ENCODE results near the gene OPA1. TPM values are rescaled to one million over a fixed set of nuclear protein-coding genes. Genes with fewer than 3 reads are reported as not detected.
A peak's percentile ranks its signal among the peaks of the same experiment; 100 is the strongest.

Gene OPA1
- total and polyA plus RNA-seq, 2 of the 13 experiments (the other 11 are each of a cell fraction or from before 2014, with no cell fraction given): 26.7 to 78.5 TPM

DNA sequence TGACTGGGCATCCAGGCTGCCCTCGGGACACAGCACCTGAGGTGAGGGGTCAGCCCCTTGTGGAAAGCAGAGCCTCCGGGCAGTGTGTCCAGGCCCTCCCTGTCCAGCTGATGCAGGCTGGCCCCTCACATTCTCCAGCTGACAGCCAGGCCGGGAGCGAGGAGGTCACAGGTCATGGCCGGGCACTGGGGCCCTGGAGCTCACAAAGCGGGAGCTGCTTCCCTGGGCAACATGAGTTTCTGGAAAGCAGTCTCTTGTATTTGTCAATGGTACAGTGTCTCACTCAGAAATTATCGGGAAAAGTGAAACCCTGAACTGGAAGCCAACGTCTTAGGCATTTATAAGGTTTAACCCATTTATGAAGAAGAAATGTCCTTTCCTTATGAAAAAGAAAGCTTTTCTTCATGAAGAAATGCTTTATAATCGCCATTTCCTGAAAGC lies 118.5 kb downstream of the OPA1 start (continued):
- TF ChIP-seq HDAC6 (IDR thresholded peaks at IDR 0.05; ENCODE audit: low read depth, low read length) (no peak), PCBP1 (IDR thresholded peaks at IDR 0.05; ENCODE audit: borderline replicate concordance, low read depth, low read length) (0 out of 2 replicates have a peak, but pooled peaks have one; percentile 46), ZNF44 (CRISPR knock-in tag; IDR thresholded peaks at IDR 0.05) (no peak), ZNF24 (IDR thresholded peaks at IDR 0.05) (no peak), SOX6 (IDR thresholded peaks at IDR 0.05) (no peak), SOX6 (CRISPR knock-in tag; IDR thresholded peaks at IDR 0.05) (no peak), MAFF (IDR thresholded peaks at IDR 0.05; ENCODE audit: low read depth, low read length) (no peak), ZNF724P (CRISPR knock-in tag; IDR thresholded peaks at IDR 0.05; ENCODE audit: borderline replicate concordance) (no peak), ISL2 (CRISPR knock-in tag; IDR thresholded peaks at IDR 0.05) (peak; percentile 83), FIP1L1 (IDR thresholded peaks at IDR 0.05; ENCODE audit: borderline replicate concordance, insufficient read depth, low read depth, low read length) (no peak), TARDBP (CRISPR knock-in tag; IDR thresholded peaks at IDR 0.05) (peak; percentile 70; the same call in 1 of the 2 replicates), MXD4 (CRISPR knock-in tag; IDR thresholded peaks at IDR 0.05) (0 out of 2 replicates have a peak, but pooled peaks have one; percentile 36), ZNF496 (CRISPR knock-in tag; IDR thresholded peaks at IDR 0.05; ENCODE audit: insufficient replicate concordance) (no peak), FOXM1 (CRISPR knock-in tag; IDR thresholded peaks at IDR 0.05) (no peak), MYC (CRISPR knock-in tag; IDR thresholded peaks at IDR 0.05; ENCODE audit: borderline replicate concordance) (peak; percentile 61; the same call in 1 of the 2 replicates), EHMT2 (IDR thresholded peaks at IDR 0.05; ENCODE audit: borderline replicate concordance, low read depth, low read length) (no peak), NFATC3 (CRISPR knock-in tag; IDR thresholded peaks at IDR 0.05) (no peak), SMYD3 (CRISPR knock-in tag; IDR thresholded peaks at IDR 0.05) (no peak), KDM5B (CRISPR knock-in tag; IDR thresholded peaks at IDR 0.05; ENCODE audit: borderline replicate concordance) (0 out of 2 replicates have a peak, but pooled peaks have one; percentile 16)
- TF ChIP-seq, protein P1, sequence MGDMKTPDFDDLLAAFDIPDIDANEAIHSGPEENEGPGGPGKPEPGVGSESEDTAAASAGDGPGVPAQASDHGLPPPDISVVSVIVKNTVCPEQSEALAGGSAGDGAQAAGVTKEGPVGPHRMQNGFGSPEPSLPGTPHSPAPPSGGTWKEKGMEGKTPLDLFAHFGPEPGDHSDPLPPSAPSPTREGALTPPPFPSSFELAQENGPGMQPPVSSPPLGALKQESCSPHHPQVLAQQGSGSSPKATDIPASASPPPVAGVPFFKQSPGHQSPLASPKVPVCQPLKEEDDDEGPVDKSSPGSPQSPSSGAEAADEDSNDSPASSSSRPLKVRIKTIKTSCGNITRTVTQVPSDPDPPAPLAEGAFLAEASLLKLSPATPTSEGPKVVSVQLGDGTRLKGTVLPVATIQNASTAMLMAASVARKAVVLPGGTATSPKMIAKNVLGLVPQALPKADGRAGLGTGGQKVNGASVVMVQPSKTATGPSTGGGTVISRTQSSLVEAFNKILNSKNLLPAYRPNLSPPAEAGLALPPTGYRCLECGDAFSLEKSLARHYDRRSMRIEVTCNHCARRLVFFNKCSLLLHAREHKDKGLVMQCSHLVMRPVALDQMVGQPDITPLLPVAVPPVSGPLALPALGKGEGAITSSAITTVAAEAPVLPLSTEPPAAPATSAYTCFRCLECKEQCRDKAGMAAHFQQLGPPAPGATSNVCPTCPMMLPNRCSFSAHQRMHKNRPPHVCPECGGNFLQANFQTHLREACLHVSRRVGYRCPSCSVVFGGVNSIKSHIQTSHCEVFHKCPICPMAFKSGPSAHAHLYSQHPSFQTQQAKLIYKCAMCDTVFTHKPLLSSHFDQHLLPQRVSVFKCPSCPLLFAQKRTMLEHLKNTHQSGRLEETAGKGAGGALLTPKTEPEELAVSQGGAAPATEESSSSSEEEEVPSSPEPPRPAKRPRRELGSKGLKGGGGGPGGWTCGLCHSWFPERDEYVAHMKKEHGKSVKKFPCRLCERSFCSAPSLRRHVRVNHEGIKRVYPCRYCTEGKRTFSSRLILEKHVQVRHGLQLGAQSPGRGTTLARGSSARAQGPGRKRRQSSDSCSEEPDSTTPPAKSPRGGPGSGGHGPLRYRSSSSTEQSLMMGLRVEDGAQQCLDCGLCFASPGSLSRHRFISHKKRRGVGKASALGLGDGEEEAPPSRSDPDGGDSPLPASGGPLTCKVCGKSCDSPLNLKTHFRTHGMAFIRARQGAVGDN (CRISPR knock-in tag; IDR thresholded peaks at IDR 0.05): peak; percentile 89
- TF ChIP-seq, protein P2, sequence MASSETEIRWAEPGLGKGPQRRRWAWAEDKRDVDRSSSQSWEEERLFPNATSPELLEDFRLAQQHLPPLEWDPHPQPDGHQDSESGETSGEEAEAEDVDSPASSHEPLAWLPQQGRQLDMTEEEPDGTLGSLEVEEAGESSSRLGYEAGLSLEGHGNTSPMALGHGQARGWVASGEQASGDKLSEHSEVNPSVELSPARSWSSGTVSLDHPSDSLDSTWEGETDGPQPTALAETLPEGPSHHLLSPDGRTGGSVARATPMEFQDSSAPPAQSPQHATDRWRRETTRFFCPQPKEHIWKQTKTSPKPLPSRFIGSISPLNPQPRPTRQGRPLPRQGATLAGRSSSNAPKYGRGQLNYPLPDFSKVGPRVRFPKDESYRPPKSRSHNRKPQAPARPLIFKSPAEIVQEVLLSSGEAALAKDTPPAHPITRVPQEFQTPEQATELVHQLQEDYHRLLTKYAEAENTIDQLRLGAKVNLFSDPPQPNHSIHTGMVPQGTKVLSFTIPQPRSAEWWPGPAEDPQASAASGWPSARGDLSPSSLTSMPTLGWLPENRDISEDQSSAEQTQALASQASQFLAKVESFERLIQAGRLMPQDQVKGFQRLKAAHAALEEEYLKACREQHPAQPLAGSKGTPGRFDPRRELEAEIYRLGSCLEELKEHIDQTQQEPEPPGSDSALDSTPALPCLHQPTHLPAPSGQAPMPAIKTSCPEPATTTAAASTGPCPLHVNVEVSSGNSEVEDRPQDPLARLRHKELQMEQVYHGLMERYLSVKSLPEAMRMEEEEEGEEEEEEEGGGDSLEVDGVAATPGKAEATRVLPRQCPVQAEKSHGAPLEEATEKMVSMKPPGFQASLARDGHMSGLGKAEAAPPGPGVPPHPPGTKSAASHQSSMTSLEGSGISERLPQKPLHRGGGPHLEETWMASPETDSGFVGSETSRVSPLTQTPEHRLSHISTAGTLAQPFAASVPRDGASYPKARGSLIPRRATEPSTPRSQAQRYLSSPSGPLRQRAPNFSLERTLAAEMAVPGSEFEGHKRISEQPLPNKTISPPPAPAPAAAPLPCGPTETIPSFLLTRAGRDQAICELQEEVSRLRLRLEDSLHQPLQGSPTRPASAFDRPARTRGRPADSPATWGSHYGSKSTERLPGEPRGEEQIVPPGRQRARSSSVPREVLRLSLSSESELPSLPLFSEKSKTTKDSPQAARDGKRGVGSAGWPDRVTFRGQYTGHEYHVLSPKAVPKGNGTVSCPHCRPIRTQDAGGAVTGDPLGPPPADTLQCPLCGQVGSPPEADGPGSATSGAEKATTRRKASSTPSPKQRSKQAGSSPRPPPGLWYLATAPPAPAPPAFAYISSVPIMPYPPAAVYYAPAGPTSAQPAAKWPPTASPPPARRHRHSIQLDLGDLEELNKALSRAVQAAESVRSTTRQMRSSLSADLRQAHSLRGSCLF (CRISPR knock-in tag; IDR thresholded peaks at IDR 0.05; ENCODE audit: borderline replicate concordance): no peak
- TF ChIP-seq, protein P3, sequence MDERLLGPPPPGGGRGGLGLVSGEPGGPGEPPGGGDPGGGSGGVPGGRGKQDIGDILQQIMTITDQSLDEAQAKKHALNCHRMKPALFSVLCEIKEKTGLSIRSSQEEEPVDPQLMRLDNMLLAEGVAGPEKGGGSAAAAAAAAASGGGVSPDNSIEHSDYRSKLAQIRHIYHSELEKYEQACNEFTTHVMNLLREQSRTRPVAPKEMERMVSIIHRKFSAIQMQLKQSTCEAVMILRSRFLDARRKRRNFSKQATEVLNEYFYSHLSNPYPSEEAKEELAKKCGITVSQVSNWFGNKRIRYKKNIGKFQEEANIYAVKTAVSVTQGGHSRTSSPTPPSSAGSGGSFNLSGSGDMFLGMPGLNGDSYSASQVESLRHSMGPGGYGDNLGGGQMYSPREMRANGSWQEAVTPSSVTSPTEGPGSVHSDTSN (CRISPR knock-in tag; IDR thresholded peaks at IDR 0.05): 0 out of 2 replicates have a peak, but pooled peaks have one; percentile 26
